HFFc6 (cell line): Measurements from ENCODE around the gene SNX25. TPM values are rescaled to one million over a fixed set of nuclear protein-coding genes. Genes with fewer than 3 reads are reported as not detected.

Source experiments
- DNase-seq: peaks from one replicate; pipeline ENCODE4 v3.0.0-alpha.2; 2018
- H3K27ac Mint-ChIP-seq: 2 replicates; pipeline ENCODE4 v1.8.0; 2020; ENCODE audit warnings: mild to moderate bottlenecking, mixed read lengths
- H3K27me3 Mint-ChIP-seq: 2 replicates; pipeline ENCODE4 v1.8.0; 2021; ENCODE audit warnings: mild to moderate bottlenecking, moderate library complexity, mixed read lengths; ENCODE audit not compliant: insufficient read depth
- H3K36me3 Mint-ChIP-seq: 2 replicates; pipeline ENCODE4 v1.8.0; 2021; ENCODE audit warnings: low read depth, mixed read lengths
- H3K4me1 Mint-ChIP-seq: 2 replicates; pipeline ENCODE4 v1.8.0; 2020; ENCODE audit warnings: low read depth, mixed read lengths
- H3K4me3 Mint-ChIP-seq: 2 replicates; pipeline ENCODE4 v1.8.0; 2020; ENCODE audit warnings: mild to moderate bottlenecking, moderate library complexity, mixed read lengths
- H3K9me3 Mint-ChIP-seq: 2 replicates; pipeline ENCODE4 v1.8.0; 2020; ENCODE audit warnings: mild to moderate bottlenecking, mixed read lengths
- CTCF ChIP-seq: fragments of 200-600 bp; sonication (generic); IDR thresholded peaks from 2 replicates; pipeline ENCODE4 v1.5.0; 2021; ENCODE audit warnings: antibody characterized with exemption, mild to moderate bottlenecking
- total RNA-seq, 6 experiments: library from RNA; stranded (reverse); fragmentation: NEBNext Ultra II Directional; extraction: Animal tissue kit (Norgen Biotek cat#: 25700); gene quantifications; 2 replicates in 1 of 6; 3 replicates in 5 of 6; pipeline ENCODE4 v1.2.3, GENCODE V29; 2021

Gene SNX25
- total RNA-seq, 6 experiments from 2014 or later = 19.4 to 40.2 (median 24.8) TPM

DNA sequence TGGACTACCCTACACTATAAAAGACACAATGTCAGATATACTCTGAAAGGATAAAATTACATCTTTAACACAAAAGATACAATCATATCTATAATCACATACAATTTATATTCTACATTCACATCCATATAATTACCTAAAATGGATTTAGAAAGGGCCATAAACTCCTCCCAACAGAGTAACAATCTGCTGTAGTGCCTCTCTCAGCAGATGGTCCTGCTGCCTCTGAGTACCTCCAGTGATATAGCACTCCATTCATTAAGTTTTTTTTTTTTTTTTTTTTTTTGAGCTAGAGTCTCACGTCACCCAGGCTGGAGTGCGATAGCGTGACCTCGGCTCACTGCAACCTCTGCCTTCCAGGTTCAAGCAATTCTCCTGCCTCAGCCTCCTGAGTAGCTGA is 194.6 kb downstream of the SNX25 start:
- no peak overlapping the region for H3K27ac Mint-ChIP-seq
- H3K27me3 Mint-ChIP-seq = no peaks in the 10 kb centered on the region
- H3K4me3 Mint-ChIP-seq = no peak overlapping the region
- no peak for TF ChIP-seq CTCF
- H3K9me3 Mint-ChIP-seq = no peaks in the 10 kb centered on the region
- H3K36me3 Mint-ChIP-seq = peaks cover 9% of the 10 kb centered on the region
- peaks cover 3% of the 10 kb centered on the region; the same call in 1 of the 2 replicates for H3K4me1 Mint-ChIP-seq
- DNase-seq = no peak

DNA sequence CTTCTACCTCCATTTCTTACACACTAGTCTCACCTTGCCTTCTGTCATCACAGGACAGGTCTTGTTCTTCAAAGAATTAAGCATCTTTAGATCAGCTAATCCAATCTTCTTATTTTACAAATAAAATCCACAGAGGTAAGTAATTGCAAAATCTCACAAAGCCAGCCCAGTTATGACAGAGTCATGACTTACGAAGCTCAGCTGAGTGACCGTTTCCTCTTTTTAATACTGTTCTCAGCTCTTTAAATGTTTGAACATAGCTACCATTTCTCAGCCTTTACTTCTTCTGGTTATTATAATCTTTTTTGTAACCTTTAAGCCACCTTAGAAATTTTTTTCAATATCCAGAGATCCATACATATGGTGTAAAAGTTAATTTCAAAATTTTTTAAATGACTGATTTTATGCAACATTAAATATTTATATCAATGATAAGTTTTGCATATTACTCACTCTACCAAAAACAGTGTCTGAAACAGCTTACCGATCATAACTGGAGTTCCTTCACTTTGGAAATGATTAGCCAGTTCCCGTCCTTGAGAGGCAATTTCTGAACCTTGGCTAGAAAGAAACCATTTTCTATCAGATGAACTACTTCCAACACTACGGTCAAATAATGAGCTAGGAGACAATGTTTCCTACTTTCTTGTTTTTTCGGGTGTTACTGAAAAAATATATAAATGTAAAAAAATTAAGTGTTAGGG is 196.1 kb downstream of the SNX25 start:
- Mint-ChIP-seq H3K4me1 (no peaks in the 10 kb centered on the region), H3K4me3 (no peak overlapping the region), H3K36me3 (peaks cover 11% of the 10 kb centered on the region), H3K27ac (no peak overlapping the region), H3K27me3 (no peaks in the 10 kb centered on the region), H3K9me3 (no peaks in the 10 kb centered on the region)
- DNase-seq = no peak
- no peak for TF ChIP-seq CTCF

GRCh38 chr4:185408432-185408831 is 199.0 kb downstream of the SNX25 start:
- Mint-ChIP-seq H3K4me1 (peaks cover 6% of the 10 kb centered on the region), H3K9me3 (no peaks in the 10 kb centered on the region), H3K27ac (no peak overlapping the region), H3K4me3 (no peak overlapping the region), H3K27me3 (no peaks in the 10 kb centered on the region), H3K36me3 (peaks cover 22% of the 10 kb centered on the region)
- no peak for TF ChIP-seq CTCF
- DNase-seq = no peak

DNA sequence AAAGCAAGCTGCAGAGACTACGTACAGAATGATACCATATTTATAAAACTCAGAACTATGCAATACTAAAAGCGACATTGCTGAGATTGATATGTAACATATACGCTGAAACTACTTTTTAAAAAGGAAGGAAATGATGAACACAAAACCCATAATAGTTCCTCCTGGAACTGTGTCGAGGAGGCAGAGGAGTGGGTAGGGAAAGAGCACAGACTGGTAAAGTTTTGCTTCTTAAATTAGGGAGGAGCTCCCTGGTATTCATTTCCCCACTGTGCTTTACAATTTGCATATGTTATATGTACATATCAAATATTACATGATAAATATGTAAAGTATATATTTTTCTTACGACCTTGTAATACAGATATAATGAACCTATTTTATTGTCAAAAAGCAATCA is 202.5 kb downstream of the SNX25 start:
- DNase-seq = no peak
- Mint-ChIP-seq H3K27me3 (no peaks in the 10 kb centered on the region), H3K9me3 (no peaks in the 10 kb centered on the region), H3K4me1 (peaks cover 10% of the 10 kb centered on the region), H3K36me3 (peaks cover 25% of the 10 kb centered on the region), H3K4me3 (no peak overlapping the region), H3K27ac (no peak overlapping the region)
- no peak for TF ChIP-seq CTCF

GRCh38 chr4:185412412-185412811 is 203.0 kb downstream of the SNX25 start:
- Mint-ChIP-seq H3K9me3 (no peaks in the 10 kb centered on the region), H3K27me3 (no peaks in the 10 kb centered on the region), H3K36me3 (peaks cover 29% of the 10 kb centered on the region), H3K27ac (no peak overlapping the region), H3K4me1 (peaks cover 10% of the 10 kb centered on the region), H3K4me3 (no peak overlapping the region)
- no peak for TF ChIP-seq CTCF
- no peak for DNase-seq

Other genes with a start within 250 kb of the SNX25 start
- not detected for gene HELT, start 191.1 kb upstream of the SNX25 start, total RNA-seq
- 10 to 100 TPM in 4 of 6 experiments, 1 to 10 TPM in 2; 8.8 to 16.3 (median 10.3) TPM for gene SLC25A4, start 66.3 kb upstream of the SNX25 start, total RNA-seq
- 10 to 100 TPM; 35.0 to 44.0 (median 41.0) TPM for gene CFAP97, start 5.6 kb upstream of the SNX25 start, total RNA-seq
- under 1 TPM; 0.13 to 0.47 (median 0.24) TPM for gene LRP2BP, start 186.3 kb downstream of the SNX25 start, total RNA-seq
- gene ANKRD37, start 187.2 kb downstream of the SNX25 start, total RNA-seq = 10 to 100 TPM in 1 of 6 experiments, 1 to 10 TPM in 5; 3.1 to 11.4 (median 4.1) TPM
- 10 to 100 TPM; 23.1 to 35.6 (median 32.5) TPM for gene UFSP2, start 216.4 kb downstream of the SNX25 start, total RNA-seq